ENCODE measurements around the gene CAB39. TPM values are rescaled to one million over a fixed set of nuclear protein-coding genes. Genes with fewer than 3 reads are reported as not detected.

CAB39 gene
- total RNA-seq, 1 donor from 2014 or later = 78.9 TPM

GRCh38 chr2:230825354-230825753 is 112.7 kb downstream of the CAB39 start:
- TF ChIP-seq, protein P1, sequence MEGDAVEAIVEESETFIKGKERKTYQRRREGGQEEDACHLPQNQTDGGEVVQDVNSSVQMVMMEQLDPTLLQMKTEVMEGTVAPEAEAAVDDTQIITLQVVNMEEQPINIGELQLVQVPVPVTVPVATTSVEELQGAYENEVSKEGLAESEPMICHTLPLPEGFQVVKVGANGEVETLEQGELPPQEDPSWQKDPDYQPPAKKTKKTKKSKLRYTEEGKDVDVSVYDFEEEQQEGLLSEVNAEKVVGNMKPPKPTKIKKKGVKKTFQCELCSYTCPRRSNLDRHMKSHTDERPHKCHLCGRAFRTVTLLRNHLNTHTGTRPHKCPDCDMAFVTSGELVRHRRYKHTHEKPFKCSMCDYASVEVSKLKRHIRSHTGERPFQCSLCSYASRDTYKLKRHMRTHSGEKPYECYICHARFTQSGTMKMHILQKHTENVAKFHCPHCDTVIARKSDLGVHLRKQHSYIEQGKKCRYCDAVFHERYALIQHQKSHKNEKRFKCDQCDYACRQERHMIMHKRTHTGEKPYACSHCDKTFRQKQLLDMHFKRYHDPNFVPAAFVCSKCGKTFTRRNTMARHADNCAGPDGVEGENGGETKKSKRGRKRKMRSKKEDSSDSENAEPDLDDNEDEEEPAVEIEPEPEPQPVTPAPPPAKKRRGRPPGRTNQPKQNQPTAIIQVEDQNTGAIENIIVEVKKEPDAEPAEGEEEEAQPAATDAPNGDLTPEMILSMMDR (IDR thresholded peaks at IDR 0.05) = no peak
- intact Hi-C loops (cut with DNase I) = loop anchor here (10.0 kb wide), 1 partner anchor 159 kb away; no protein-coding TSS in a partner anchor
- DNase-seq (no peak), ATAC-seq (no peak)
- Histone ChIP-seq H3K4me3 (no peak overlapping the region), H3K9me3 (no peaks in the 10 kb centered on the region), H3K27ac (no peak overlapping the region), H3K27me3 (peaks cover 38% of the 10 kb centered on the region), H3K36me3 (no peaks in the 10 kb centered on the region), H3K4me1 (peaks cover 3% of the 10 kb centered on the region)

DNA sequence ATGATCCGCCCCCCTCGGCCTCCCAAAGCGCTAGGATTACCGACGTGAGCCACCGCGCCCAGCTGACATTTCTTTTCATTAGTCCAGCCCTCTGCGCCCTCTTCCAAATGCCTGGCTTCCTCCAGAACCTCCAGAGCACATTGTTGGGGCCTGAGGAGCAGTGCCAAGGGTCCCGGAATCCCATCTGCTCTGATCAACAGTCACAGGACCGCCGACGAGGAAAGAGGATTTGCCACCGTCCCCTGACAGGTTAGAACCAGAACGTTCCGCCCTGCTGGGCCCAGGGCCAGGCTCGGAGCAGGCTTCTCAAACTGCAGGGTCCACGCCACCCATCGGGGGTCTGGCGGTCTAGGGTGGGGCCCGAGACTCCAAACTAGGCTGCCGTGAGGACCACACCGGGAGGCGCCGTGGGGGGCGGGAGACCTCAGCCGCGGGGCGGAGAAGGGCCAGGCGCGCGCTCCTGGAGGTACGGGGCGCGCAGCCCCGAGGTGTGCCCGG is 115.2 kb downstream of the CAB39 start:
- no peak overlapping the region for H3K27ac ChIP-seq
- TF ChIP-seq, protein P1 (IDR thresholded peaks at IDR 0.05) = no peak
- H3K27me3 ChIP-seq = peaks cover 38% of the 10 kb centered on the region
- no peaks in the 10 kb centered on the region for H3K9me3 ChIP-seq
- no peak for ATAC-seq
- H3K4me3 ChIP-seq = peak overlapping the region; percentile 36
- intact Hi-C loops (cut with DNase I) = loop anchor here (10.0 kb wide), 1 partner anchor 157 kb away; no protein-coding TSS in a partner anchor
- no peaks in the 10 kb centered on the region for H3K36me3 ChIP-seq
- peaks cover 3% of the 10 kb centered on the region for H3K4me1 ChIP-seq
- DNase-seq = no peak

- H3K9me3 ChIP-seq = no peaks in the 10 kb centered on the region
- no peaks in the 10 kb centered on the region for H3K36me3 ChIP-seq
- H3K27ac ChIP-seq = no peak overlapping the region
- H3K4me3 ChIP-seq = peak overlapping the region; percentile 36
- ATAC-seq = peak; percentile 58
- DNase-seq = no peak
- intact Hi-C loops (cut with DNase I) = loop anchor here (10.0 kb wide), 1 partner anchor 156 kb away; no protein-coding TSS in a partner anchor
- TF ChIP-seq, protein P1 (IDR thresholded peaks at IDR 0.05) = no peak
- H3K4me1 ChIP-seq = peaks cover 3% of the 10 kb centered on the region
- H3K27me3 ChIP-seq = peaks cover 38% of the 10 kb centered on the region
Observed at GRCh38 chr2:230828272-230828961, 115.8 kb downstream of the CAB39 start.

DNA sequence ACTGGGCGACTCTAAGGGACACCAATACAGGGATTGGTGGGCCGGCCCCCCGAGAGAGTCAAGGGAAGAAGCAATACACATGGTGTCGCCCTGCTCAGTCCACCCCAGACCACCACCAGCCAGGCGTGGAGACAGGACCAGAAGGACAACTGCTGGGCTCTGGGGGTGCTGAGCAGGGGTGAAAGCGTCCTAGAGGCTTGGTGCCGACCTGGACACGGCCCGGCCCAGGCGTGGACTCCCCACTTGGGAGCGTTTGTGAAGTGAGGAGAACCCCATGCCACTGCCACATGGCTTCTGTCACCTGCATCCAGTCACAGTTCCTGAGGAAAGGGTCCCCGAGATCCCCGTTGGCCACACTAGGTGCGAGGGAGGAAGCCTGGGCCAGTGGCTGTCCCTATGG is 116.7 kb downstream of the CAB39 start:
- H3K27me3 ChIP-seq = peaks cover 38% of the 10 kb centered on the region
- H3K36me3 ChIP-seq = no peaks in the 10 kb centered on the region
- no peak overlapping the region for H3K4me3 ChIP-seq
- TF ChIP-seq, protein P1 (IDR thresholded peaks at IDR 0.05) = no peak
- peaks cover 3% of the 10 kb centered on the region for H3K4me1 ChIP-seq
- no peak overlapping the region for H3K27ac ChIP-seq
- intact Hi-C loops (cut with DNase I) = loop anchor here (10.0 kb wide), 1 partner anchor 156 kb away; no protein-coding TSS in a partner anchor
- ATAC-seq = no peak
- H3K9me3 ChIP-seq = no peaks in the 10 kb centered on the region
- no peak for DNase-seq

DNA sequence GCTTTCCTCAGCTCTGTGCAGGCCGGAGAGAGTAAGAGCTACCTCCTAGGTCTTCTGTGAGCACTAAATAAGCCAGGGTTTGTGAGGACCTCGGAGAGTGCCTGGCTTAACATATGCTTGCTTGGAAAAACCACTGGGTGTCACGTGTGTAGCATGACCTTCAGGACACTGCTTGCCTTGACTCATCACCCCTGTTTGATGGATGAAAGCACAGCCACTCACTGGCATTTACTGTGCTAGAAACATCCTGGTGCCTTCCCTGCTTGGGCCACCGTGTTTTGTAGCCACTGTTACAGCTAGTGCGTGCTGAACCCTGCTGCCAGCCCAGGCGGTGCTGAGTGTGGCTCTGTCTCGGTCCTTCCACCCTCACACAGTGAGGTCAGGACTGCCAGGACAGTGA is 117.3 kb downstream of the CAB39 start:
- no peaks in the 10 kb centered on the region for H3K36me3 ChIP-seq
- TF ChIP-seq, protein P1 (IDR thresholded peaks at IDR 0.05) = no peak
- H3K27ac ChIP-seq = no peak overlapping the region
- intact Hi-C loops (cut with DNase I) = loop anchor here (10.0 kb wide), 1 partner anchor 155 kb away; no protein-coding TSS in a partner anchor
- H3K27me3 ChIP-seq = peaks cover 38% of the 10 kb centered on the region
- H3K9me3 ChIP-seq = no peaks in the 10 kb centered on the region
- DNase-seq (no peak), ATAC-seq (no peak)
- peaks cover 3% of the 10 kb centered on the region for H3K4me1 ChIP-seq
- no peak overlapping the region for H3K4me3 ChIP-seq

Measured in upper lobe of right lung (tissue), 1 donor.